ENCODE measurements around the gene ICAM3.
"Not testable (repeated sequence)": the region's sequence is repeated elsewhere in the genome, so short reads cannot be mapped to it uniquely, and the experiment has no call there.

ICAM3 gene

DNA sequence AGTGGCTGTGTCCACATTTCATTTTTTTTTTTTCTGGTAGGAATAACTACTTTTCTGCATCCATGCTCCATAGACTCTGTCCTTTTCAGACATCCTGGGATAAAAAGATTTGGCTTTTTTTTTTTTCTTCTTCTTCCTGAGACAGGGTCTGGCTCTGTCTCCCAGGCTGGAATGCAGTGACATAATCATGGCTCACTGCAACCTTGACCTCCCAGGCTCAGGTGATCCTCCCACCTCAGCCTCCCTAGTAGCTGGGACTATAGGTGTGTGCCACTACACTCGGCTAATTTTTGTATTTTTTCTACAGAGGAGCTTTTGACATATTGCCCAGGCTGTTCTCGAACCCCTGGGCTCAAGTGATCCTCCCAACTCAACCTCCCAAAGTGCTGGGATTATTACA is 4.1 kb upstream of the ICAM3 start:
- Histone ChIP-seq H3K79me2 (ENCODE audit: insufficient read depth, low read depth) (no peaks in the 10 kb centered on the region), H3K36me3 (ENCODE audit: insufficient read depth) (no peaks in the 10 kb centered on the region), H2AFZ (ENCODE audit: low read depth) (no peak overlapping the region), H4K20me1 (ENCODE audit: insufficient read depth) (no peaks in the 10 kb centered on the region), H3K27me3 (ENCODE audit: insufficient read depth, low read depth) (no peaks in the 10 kb centered on the region), H3K4me3 (IDR thresholded peaks at IDR 0.05; ENCODE audit: insufficient read depth, low read depth, low read length) (no peak overlapping the region), H3K4me2 (no peak overlapping the region), H3K4me1 (ENCODE audit: low read depth, poor library complexity, severe bottlenecking) (no peaks in the 10 kb centered on the region), H3K27ac (no peak overlapping the region), H3K9ac (no peak overlapping the region)
- TF ChIP-seq CTCF (conservative IDR thresholded peaks at IDR 0.05; ENCODE audit: low read depth, low read length) = no peak

DNA sequence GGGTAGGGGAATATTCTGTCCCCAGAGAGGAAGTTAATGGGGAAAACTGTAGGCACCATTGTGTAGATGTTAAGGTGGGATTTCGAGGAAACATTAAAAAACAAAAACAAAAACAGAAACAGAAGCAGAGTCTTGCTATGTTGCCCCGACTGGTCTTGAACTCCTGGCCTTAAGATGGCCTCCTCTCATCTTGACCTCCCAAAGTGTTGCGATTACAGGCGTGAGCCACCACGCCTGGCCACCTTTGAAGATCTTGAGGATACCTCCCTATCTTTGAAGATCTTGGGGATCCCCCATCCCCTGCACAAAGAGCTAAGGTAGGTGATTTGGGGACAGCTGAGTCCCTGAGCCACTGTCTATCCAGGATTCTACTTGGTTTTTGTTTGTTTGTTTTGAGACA is 553 bp upstream of the ICAM3 start:
- Histone ChIP-seq H3K79me2 (ENCODE audit: insufficient read depth, low read depth) (no peaks in the 10 kb centered on the region), H3K4me3 (IDR thresholded peaks at IDR 0.05; ENCODE audit: insufficient read depth, low read depth, low read length) (no peak overlapping the region), H3K27ac (no peak overlapping the region), H3K9ac (no peak overlapping the region), H2AFZ (ENCODE audit: low read depth) (no peak overlapping the region), H3K4me1 (ENCODE audit: low read depth, poor library complexity, severe bottlenecking) (no peaks in the 10 kb centered on the region), H3K36me3 (ENCODE audit: insufficient read depth) (no peaks in the 10 kb centered on the region), H4K20me1 (ENCODE audit: insufficient read depth) (no peaks in the 10 kb centered on the region), H3K4me2 (no peak overlapping the region), H3K27me3 (ENCODE audit: insufficient read depth, low read depth) (no peaks in the 10 kb centered on the region)
- no peak for TF ChIP-seq CTCF (conservative IDR thresholded peaks at IDR 0.05; ENCODE audit: low read depth, low read length)

GRCh38 chr19:10338940-10339339 is 484 bp downstream of the ICAM3 start:
- no peak for TF ChIP-seq CTCF (conservative IDR thresholded peaks at IDR 0.05; ENCODE audit: low read depth, low read length)
- H3K27me3 ChIP-seq (ENCODE audit: insufficient read depth, low read depth) = no peaks in the 10 kb centered on the region
- no peaks in the 10 kb centered on the region for H3K79me2 ChIP-seq (ENCODE audit: insufficient read depth, low read depth)
- peaks cover 4% of the 10 kb centered on the region for H3K4me1 ChIP-seq (ENCODE audit: low read depth, poor library complexity, severe bottlenecking)
- no peak overlapping the region for H3K9ac ChIP-seq
- no peaks in the 10 kb centered on the region for H4K20me1 ChIP-seq (ENCODE audit: insufficient read depth)
- H3K36me3 ChIP-seq (ENCODE audit: insufficient read depth) = no peaks in the 10 kb centered on the region
- no peak overlapping the region for H3K27ac ChIP-seq
- no peak overlapping the region for H2AFZ ChIP-seq (ENCODE audit: low read depth)
- no peak overlapping the region for H3K4me2 ChIP-seq
- H3K4me3 ChIP-seq (IDR thresholded peaks at IDR 0.05; ENCODE audit: insufficient read depth, low read depth, low read length) = no peak overlapping the region

DNA sequence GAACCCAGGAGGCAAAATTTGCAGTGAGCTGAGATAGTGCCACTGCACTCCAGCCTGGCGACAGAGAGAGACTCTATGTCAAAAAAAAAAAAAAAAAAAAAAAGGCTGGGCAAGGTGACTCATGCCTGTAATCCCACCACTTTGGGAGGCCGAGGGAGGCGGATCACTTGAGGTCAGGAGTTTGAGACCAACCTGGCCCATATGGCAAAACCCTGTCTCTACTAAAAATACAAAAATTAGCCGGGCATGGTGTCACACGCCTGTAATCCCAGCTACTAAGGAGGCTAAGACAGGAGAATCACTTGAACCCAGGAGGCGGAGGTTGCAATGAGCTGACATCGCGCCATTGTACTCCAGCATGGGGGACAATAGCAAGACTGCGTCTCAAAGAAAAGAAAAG is 2.7 kb downstream of the ICAM3 start:
- H3K9ac ChIP-seq, H3K27ac ChIP-seq: not testable (repeated sequence)
- peaks cover 11% of the 10 kb centered on the region for H3K79me2 ChIP-seq (ENCODE audit: insufficient read depth, low read depth)

GRCh38 chr19:10335352-10335985 is 4.0 kb downstream of the ICAM3 start:
- no peak for TF ChIP-seq CTCF (conservative IDR thresholded peaks at IDR 0.05; ENCODE audit: low read depth, low read length)
- peaks cover 22% of the 10 kb centered on the region for H3K79me2 ChIP-seq (ENCODE audit: insufficient read depth, low read depth)
- H3K4me3 ChIP-seq (IDR thresholded peaks at IDR 0.05; ENCODE audit: insufficient read depth, low read depth, low read length) = no peak overlapping the region
- no peak overlapping the region for H3K9ac ChIP-seq
- no peak overlapping the region for H3K27ac ChIP-seq
- H3K4me2 ChIP-seq = no peak overlapping the region
- H4K20me1 ChIP-seq (ENCODE audit: insufficient read depth) = no peaks in the 10 kb centered on the region
- no peaks in the 10 kb centered on the region for H3K27me3 ChIP-seq (ENCODE audit: insufficient read depth, low read depth)
- H3K4me1 ChIP-seq (ENCODE audit: low read depth, poor library complexity, severe bottlenecking) = peaks cover 16% of the 10 kb centered on the region
- no peak overlapping the region for H2AFZ ChIP-seq (ENCODE audit: low read depth)
- H3K36me3 ChIP-seq (ENCODE audit: insufficient read depth) = no peaks in the 10 kb centered on the region; the same call in 1 of the 2 replicates

More for the DNA sequence above, 2.7 kb downstream of the ICAM3 start:
- H3K4me3 ChIP-seq (IDR thresholded peaks at IDR 0.05; ENCODE audit: insufficient read depth, low read depth, low read length); H3K36me3 ChIP-seq (ENCODE audit: insufficient read depth); H4K20me1 ChIP-seq (ENCODE audit: insufficient read depth); H3K27me3 ChIP-seq (ENCODE audit: insufficient read depth, low read depth); H3K4me2 ChIP-seq; H2AFZ ChIP-seq (ENCODE audit: low read depth): not testable (repeated sequence)
- peaks cover 11% of the 10 kb centered on the region for H3K4me1 ChIP-seq (ENCODE audit: low read depth, poor library complexity, severe bottlenecking)
